Measurements from ENCODE around the gene PPDPF. TPM values are rescaled to one million over a fixed set of nuclear protein-coding genes. Genes with fewer than 3 reads are reported as not detected.

PPDPF gene, protein sequence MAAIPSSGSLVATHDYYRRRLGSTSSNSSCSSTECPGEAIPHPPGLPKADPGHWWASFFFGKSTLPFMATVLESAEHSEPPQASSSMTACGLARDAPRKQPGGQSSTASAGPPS
- total RNA-seq: 99.3 and 247 TPM in 2 replicates

DNA sequence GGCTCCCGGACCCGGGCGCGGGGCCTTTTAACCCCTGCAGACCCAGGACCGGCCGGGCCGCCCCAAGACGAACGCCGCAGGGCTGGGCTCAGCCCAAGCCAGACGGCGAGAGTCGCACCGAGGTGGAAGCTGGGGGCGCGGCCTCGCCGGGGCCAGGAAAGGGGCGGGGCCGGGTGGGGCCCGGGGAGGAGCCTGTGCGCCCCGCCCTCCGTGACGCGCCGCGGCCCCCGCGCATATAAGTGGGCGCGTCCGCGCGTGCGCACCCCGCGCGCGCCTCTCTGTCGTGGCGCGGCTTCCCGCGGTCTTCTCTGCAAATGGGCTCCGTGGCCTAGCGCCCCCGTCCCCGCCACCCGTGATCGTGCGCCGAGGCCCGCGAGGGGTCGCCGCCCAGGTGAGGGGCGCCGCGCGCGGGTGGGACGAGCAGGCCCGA lies at the start of gene PPDPF:
Gene PPDPF (plus strand): TSS at position 262 of the 430 bp plus-strand sequence. CDS start 544 bp downstream, outside the sequence.
- TF ChIP-seq, protein P1, sequence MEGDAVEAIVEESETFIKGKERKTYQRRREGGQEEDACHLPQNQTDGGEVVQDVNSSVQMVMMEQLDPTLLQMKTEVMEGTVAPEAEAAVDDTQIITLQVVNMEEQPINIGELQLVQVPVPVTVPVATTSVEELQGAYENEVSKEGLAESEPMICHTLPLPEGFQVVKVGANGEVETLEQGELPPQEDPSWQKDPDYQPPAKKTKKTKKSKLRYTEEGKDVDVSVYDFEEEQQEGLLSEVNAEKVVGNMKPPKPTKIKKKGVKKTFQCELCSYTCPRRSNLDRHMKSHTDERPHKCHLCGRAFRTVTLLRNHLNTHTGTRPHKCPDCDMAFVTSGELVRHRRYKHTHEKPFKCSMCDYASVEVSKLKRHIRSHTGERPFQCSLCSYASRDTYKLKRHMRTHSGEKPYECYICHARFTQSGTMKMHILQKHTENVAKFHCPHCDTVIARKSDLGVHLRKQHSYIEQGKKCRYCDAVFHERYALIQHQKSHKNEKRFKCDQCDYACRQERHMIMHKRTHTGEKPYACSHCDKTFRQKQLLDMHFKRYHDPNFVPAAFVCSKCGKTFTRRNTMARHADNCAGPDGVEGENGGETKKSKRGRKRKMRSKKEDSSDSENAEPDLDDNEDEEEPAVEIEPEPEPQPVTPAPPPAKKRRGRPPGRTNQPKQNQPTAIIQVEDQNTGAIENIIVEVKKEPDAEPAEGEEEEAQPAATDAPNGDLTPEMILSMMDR (conservative IDR thresholded peaks at IDR 0.05; ENCODE audit: low read depth, low read length): no peak
- no peak for DNase-seq (ENCODE audit: low read depth)
- H3K4me3 ChIP-seq (ENCODE audit: low read depth, low read length): peak within 1 kb of the TSS; percentile 86

DNA sequence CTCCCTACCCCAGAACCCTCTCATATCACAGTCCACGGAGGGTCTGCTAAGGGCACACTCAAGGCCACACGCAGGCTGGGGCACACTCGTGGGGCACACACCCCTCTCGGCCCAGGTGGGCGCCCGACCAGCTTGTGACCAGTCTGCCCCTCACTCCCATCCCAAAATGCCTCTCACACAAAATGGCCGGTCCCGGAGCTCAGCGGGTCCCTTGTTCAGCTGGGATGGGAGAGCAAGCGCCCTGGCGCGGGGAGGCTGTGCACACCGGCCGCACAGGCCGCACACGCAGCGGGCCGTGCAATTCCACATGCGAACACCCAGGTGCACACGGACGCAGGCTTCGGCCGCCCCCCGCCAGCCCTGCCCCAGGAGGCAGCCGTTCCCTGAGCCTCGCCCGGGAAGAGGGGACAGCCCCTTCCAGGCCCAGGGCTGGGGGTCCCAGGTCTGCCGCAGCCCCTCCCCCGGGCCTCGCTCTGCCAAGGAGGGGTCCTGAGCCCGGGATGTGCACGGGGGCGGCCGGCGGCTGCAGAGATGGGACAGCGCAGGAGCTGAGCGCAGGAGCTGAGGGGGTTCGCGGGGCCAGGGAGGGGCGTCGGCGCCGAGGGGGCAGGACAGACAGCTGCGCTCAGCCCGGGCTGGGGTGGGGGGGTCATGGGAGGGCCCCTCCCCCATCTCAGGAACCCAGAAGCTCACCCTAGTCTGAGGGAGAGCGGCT lies 49.4 kb upstream of the PPDPF start:
- TF ChIP-seq, protein P1 (conservative IDR thresholded peaks at IDR 0.05; ENCODE audit: low read depth, low read length): no peak
- H3K4me3 ChIP-seq (ENCODE audit: low read depth, low read length): no peak overlapping the region
- no peak for DNase-seq (ENCODE audit: low read depth)

DNA sequence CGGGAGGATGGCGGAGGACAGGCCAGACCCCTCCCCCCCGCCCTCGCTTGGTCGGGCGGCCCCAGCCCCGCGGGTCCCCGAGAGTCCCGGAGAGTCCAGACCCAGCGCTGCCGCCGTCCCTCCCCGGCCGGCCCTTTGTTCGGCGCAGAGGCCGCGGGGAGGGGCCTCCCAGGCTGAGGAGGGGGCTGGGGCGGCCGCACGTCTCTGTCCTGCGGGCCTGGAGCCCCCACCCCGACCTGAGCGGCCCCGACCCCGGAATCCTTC lies 48.9 kb upstream of the PPDPF start:
- DNase-seq (ENCODE audit: low read depth): no peak
- TF ChIP-seq, protein P1 (conservative IDR thresholded peaks at IDR 0.05; ENCODE audit: low read depth, low read length): no peak
- no peak overlapping the region for H3K4me3 ChIP-seq (ENCODE audit: low read depth, low read length)

DNA sequence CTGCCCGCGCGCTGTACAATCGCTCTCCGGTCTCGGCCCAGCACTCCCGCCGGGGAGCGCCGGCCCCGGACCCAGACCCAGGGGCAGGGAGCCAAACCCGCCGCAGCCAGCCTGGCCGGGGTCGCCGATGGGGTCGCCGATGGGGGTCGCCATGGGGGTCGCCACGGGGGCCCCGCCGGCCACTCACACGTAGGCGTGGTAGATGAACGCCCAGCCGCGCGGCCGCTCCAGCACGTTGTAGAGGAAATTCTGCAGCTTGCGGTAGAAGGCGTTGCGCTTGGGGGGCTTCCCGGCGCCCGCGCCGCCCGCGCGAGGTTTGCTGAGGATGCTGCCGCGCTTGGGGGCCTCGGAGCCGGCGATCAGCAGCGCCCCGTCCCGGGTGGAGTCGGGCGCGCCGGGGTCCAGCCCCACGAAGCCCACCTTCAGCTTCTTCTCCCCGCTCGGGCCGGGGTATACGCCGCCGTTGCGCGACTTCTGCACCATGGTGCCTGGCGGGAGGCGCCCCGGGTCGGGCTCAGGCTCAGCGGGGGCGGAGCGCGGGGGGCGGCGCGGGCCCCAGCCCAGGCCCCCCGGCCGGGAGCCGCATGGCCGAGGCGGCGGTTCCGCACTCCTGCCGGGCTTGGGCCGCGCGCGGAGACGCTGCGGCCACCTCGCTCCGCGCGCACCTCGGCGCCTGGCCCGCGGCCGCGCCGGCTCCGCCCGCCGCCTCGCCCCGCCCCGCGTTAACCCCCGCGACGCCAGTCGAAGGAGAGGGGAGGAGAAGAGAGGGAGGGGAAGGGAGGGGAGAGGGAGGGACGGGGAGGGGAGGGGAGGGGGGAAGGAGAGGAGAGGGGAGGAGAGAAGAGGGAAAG lies 48.4 kb upstream of the PPDPF start, which contains the start of gene KCNQ2:
Gene KCNQ2 (minus strand): TSS at position 675 of the 851 bp plus-strand sequence. CDS start 192 bp downstream, at position 483.
- TF ChIP-seq, protein P1 (conservative IDR thresholded peaks at IDR 0.05; ENCODE audit: low read depth, low read length): no peak
- no peak for DNase-seq (ENCODE audit: low read depth)
- no peak within 1 kb of the TSS for H3K4me3 ChIP-seq (ENCODE audit: low read depth, low read length)

DNA sequence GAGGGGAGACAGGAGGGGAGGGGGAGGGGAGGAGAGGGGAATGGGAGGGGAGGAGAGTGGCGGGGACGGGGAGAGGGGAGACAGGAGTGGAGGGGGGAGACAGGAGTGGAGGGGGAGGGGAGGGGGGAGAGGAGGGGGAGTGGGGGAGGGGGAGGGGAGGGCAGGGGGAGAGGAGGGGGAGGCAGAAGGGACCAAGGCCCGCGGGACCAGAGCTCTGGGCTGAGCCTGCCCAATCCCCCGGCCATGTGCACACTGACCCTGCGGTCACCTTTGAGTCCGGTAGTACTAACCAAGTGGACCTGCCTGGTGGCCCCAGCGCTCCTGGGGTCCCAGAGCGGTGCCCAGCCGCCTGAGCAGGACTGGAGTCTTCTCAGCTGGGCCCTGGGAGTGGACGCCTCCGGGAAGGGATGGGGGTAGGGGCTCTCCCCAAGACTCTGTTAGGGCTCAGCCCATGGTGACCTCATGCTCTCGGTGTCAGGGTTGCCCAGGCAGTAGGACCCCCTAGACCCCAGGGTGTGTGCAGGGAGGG lies 47.6 kb upstream of the PPDPF start:
- no peak for DNase-seq (ENCODE audit: low read depth)
- TF ChIP-seq, protein P1 (conservative IDR thresholded peaks at IDR 0.05; ENCODE audit: low read depth, low read length): no peak
- H3K4me3 ChIP-seq (ENCODE audit: low read depth, low read length): no peak overlapping the region

DNA sequence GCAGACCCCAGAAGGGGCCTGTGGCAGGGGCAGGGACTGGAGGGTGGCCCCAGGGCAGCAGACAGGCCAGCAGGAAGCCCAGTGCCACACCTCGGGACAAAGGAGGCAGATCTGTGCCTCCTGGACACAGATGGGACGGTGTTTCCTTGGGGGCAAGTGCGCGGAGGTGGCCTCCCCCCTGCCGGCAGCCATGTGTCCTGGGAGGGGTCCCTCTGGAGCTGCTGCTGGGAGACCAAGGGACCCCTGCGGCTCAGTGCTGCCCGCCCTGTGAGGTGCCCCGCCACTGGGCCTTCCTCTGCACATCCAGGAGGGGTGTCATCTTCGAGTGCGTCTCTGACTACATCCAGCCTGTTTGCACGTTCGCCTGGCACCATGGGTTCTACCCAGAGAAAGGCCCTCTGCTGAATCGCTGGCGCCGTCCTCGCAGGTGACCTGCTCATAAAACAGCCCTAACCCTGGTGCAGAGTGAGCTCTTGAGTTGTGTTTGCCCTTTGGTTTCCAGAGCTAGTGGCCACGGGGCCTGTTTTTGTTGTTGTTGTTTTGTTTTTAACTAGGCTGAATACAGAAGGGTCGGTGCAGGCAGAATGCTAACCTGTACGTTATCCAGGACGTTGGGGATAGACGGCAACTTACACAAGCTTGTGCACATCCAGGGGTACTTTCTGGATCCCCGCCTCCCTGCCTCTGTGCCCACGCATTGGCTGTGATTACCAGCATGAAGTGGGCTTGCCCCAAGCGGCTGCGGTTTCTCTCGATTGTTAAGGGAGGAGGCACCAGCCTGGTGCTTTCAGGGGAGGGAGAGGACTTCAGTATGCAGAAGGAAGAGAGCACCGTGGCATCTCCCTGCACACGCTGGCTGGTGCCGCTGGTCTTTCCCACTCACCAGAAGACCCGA lies 46.8 kb upstream of the PPDPF start:
- TF ChIP-seq, protein P1 (conservative IDR thresholded peaks at IDR 0.05; ENCODE audit: low read depth, low read length): no peak
- DNase-seq (ENCODE audit: low read depth): no peak
- H3K4me3 ChIP-seq (ENCODE audit: low read depth, low read length): no peak overlapping the region

Measured in epithelial cell of proximal tubule (primary cell).